CD8-positive, alpha-beta memory T cell (primary cell): ENCODE results near the gene RASA4B. TPM values are rescaled to one million over a fixed set of nuclear protein-coding genes. Genes with fewer than 3 reads are reported as not detected.
A peak's percentile ranks its signal among the peaks of the same experiment; 100 is the strongest.
"Not testable (repeated sequence)": the region's sequence is repeated elsewhere in the genome, so short reads cannot be mapped to it uniquely, and the experiment has no call there.

Experiments used
- CTCF ChIA-PET: fragments of 350-600 bp; sonication (Branson Sonifier 250); formaldehyde crosslinking; loops from one replicate; lab custom pipeline; 2021; ENCODE audit warnings: antibody characterized with exemption; lab: Charles Lee
- POLR2A ChIA-PET: fragments of 350-600 bp; sonication (Branson Sonifier 250); formaldehyde crosslinking; loops from one replicate; lab custom pipeline; 2021; ENCODE audit warnings: antibody characterized with exemption; lab: Charles Lee
- DNase-seq, 5 donors: peaks; one replicate each; pipeline versions ENCODE4 v3.0.0 to v3.0.0-alpha.2; 2020 to 2022; ENCODE audit warnings: mixed read lengths in 1 of 5
- H3K27ac ChIP-seq: one replicate; pipeline ENCODE4 v1.7.0; 2013; ENCODE audit warnings: low read depth, mild to moderate bottlenecking, low read length, moderate library complexity
- H3K27me3 ChIP-seq: 2 replicates; pipeline ENCODE4 v1.7.0; 2013; ENCODE audit warnings: low read length, mild to moderate bottlenecking; ENCODE audit not compliant: insufficient read depth, poor library complexity, severe bottlenecking
- H3K36me3 ChIP-seq: 2 replicates; pipeline ENCODE4 v1.7.0; 2013; ENCODE audit warnings: mild to moderate bottlenecking, low read length, moderate library complexity; ENCODE audit not compliant: insufficient read depth
- H3K4me1 ChIP-seq: 2 replicates; pipeline ENCODE4 v1.7.0; 2013; ENCODE audit warnings: mild to moderate bottlenecking, low read length, moderate library complexity; ENCODE audit not compliant: insufficient read depth
- H3K4me3 ChIP-seq: 2 replicates; pipeline ENCODE4 v1.7.0; 2013; ENCODE audit warnings: mild to moderate bottlenecking, low read length
- H3K9me3 ChIP-seq: 2 replicates; pipeline ENCODE4 v1.7.0; 2013; ENCODE audit warnings: mild to moderate bottlenecking, low read length
- H3K27ac Mint-ChIP-seq, 8 donors: one replicate each; pipeline ENCODE4 v1.8.0; 2020 to 2021; ENCODE audit warnings: mixed read lengths in 8 of 8, mild to moderate bottlenecking in 6 of 8, inconsistent platforms in 3 of 8, moderate library complexity in 3 of 8
- H3K27me3 Mint-ChIP-seq, 2 donors: one replicate each; pipeline ENCODE4 v1.8.0; 2020 to 2021; ENCODE audit warnings: mixed read lengths in 2 of 2, mild to moderate bottlenecking in 1 of 2, moderate library complexity in 1 of 2
- H3K36me3 Mint-ChIP-seq, 3 donors: one replicate each; pipeline ENCODE4 v1.8.0; 2020 to 2021; ENCODE audit warnings: mixed read lengths in 3 of 3, inconsistent platforms in 1 of 3, mild to moderate bottlenecking in 1 of 3
- H3K4me1 Mint-ChIP-seq, 3 donors: one replicate each; pipeline ENCODE4 v1.8.0; 2020 to 2021; ENCODE audit warnings: mixed read lengths in 3 of 3, inconsistent platforms in 1 of 3, mild to moderate bottlenecking in 1 of 3
- H3K4me3 Mint-ChIP-seq, 7 donors: one replicate each; pipeline ENCODE4 v1.8.0; 2020 to 2021; ENCODE audit warnings: mixed read lengths in 7 of 7, mild to moderate bottlenecking in 6 of 7, moderate library complexity in 4 of 7, inconsistent platforms in 2 of 7
- H3K9me3 Mint-ChIP-seq, 5 donors: one replicate each; pipeline ENCODE4 v1.8.0; 2020 to 2022; ENCODE audit warnings: mixed read lengths in 5 of 5, mild to moderate bottlenecking in 3 of 5, moderate library complexity in 2 of 5, inconsistent platforms in 1 of 5
- polyA plus RNA-seq: library from polyadenylated mRNA; unstranded; fragments of 300-500 nt; fragmentation: Illumina TruSeq; gene quantifications from one replicate; pipeline ENCODE4 v1.2.3, GENCODE V29; 2021
- total RNA-seq, 2 experiments: library from RNA; stranded (reverse); gene quantifications; one replicate each; pipeline ENCODE4 v1.2.3, GENCODE V29; 2021

Gene RASA4B
- total and polyA plus RNA-seq, 3 experiments from 2014 or later: 10.8 to 23.9 (median 22.0) TPM

DNA sequence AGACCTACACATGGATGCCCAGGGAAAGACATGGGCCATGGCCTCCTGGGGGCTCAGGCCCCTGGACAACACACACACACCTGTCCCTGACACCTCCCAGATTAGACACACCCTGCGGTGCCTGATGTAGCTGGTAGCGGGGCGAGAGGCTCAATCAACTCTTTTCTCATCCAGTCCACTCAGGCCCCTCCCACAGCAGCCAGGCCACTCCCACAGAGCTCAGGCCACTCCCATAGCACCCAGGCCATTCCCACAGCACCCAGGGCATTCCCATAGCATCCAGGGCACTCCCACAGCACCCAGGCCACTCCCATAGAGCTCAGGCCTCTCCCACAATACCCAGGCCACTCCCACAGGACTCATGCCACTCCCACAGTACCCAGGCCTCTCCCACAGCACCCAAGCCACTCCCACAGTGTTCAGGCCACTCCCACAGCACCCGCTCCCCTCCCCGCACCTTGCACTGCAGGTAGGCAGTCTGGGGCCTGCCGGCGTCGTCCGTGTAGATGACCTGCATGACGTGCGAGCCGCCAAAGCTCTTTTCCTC lies 27.0 kb downstream of the RASA4B start:
- H3K4me1 ChIP-seq, H3K36me3 Mint-ChIP-seq, H3K27me3 Mint-ChIP-seq: not testable (repeated sequence)

GRCh38 chr7:102484317-102484716 lies 33.3 kb downstream of the RASA4B start:
- H3K9me3 Mint-ChIP-seq, H3K36me3 ChIP-seq, H3K27ac ChIP-seq, H3K27me3 Mint-ChIP-seq, H3K4me3 Mint-ChIP-seq, DNase-seq, H3K36me3 Mint-ChIP-seq, H3K27me3 ChIP-seq, CTCF ChIA-PET, H3K27ac Mint-ChIP-seq, H3K4me1 Mint-ChIP-seq, H3K4me1 ChIP-seq, H3K4me3 ChIP-seq, POLR2A ChIA-PET, H3K9me3 ChIP-seq: not testable (repeated sequence)

More for the DNA sequence above, 27.0 kb downstream of the RASA4B start:
- CTCF ChIA-PET, H3K4me1 Mint-ChIP-seq, H3K27ac ChIP-seq, H3K36me3 ChIP-seq, POLR2A ChIA-PET, H3K27me3 ChIP-seq, H3K4me3 Mint-ChIP-seq, H3K4me3 ChIP-seq, H3K9me3 Mint-ChIP-seq, H3K27ac Mint-ChIP-seq, H3K9me3 ChIP-seq: not testable (repeated sequence)
- DNase-seq: peak; percentile 37 to 56 (median 53)

DNA sequence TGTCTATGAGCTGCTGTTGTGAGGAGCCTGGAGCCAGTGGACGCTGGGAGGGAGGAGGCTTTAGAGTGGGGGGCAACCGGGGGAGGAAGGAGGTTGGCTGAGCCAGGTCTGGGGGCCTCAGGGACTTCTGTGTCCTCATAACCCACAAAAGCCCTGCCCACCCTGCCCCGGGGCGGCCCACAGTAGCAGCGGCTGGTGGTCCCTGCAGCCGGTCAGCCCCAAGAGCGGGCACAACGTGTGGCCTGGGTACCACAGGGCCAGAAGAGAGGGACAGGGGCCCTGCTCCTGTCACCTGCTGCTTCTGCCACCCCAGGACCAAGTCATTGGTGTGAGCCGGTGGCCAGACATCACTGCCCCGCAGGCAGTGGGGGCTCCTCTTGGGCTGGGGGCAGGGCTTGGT lies 35.6 kb downstream of the RASA4B start:
- H3K36me3 ChIP-seq, H3K9me3 Mint-ChIP-seq, H3K4me3 ChIP-seq, H3K4me3 Mint-ChIP-seq, H3K27me3 Mint-ChIP-seq, POLR2A ChIA-PET, CTCF ChIA-PET, H3K9me3 ChIP-seq, H3K27me3 ChIP-seq, H3K27ac Mint-ChIP-seq, H3K27ac ChIP-seq, H3K36me3 Mint-ChIP-seq, DNase-seq, H3K4me1 Mint-ChIP-seq, H3K4me1 ChIP-seq: not testable (repeated sequence)

- H3K9me3 Mint-ChIP-seq, H3K4me1 ChIP-seq, H3K9me3 ChIP-seq, H3K36me3 Mint-ChIP-seq, H3K27ac ChIP-seq, H3K4me1 Mint-ChIP-seq, H3K36me3 ChIP-seq, CTCF ChIA-PET, POLR2A ChIA-PET, DNase-seq, H3K27me3 ChIP-seq, H3K4me3 Mint-ChIP-seq, H3K4me3 ChIP-seq, H3K27me3 Mint-ChIP-seq: not testable (repeated sequence)
- H3K27ac Mint-ChIP-seq: peak overlapping the region in 1 of 8 donors; percentile 73
Measured at GRCh38 chr7:102479982-102480637, 37.5 kb downstream of the RASA4B start.

GRCh38 chr7:102479209-102479584 lies 38.4 kb downstream of the RASA4B start:
- H3K4me3 ChIP-seq, H3K9me3 Mint-ChIP-seq, H3K4me1 Mint-ChIP-seq, H3K27ac ChIP-seq, H3K9me3 ChIP-seq, H3K36me3 ChIP-seq, H3K27me3 ChIP-seq, POLR2A ChIA-PET, CTCF ChIA-PET, H3K4me1 ChIP-seq, H3K4me3 Mint-ChIP-seq, H3K36me3 Mint-ChIP-seq, DNase-seq, H3K27me3 Mint-ChIP-seq: not testable (repeated sequence)
- peak overlapping the region in 1 of 8 donors; percentile 92 for H3K27ac Mint-ChIP-seq

GRCh38 chr7:102478314-102479208 lies 39.0 kb downstream of the RASA4B start, which contains the start of gene POLR2J:
Gene POLR2J, minus strand, starts transcription at chr7:102478922. Its CDS starts 62 bp downstream, at chr7:102478860.
- H3K4me3 ChIP-seq, CTCF ChIA-PET: not testable (repeated sequence)

GRCh38 chr7:102474736-102475435 lies 42.7 kb downstream of the RASA4B start:
- peak in 1 of 5 donors; percentile 8 for DNase-seq

More at GRCh38 chr7:102478314-102479208, 39.0 kb downstream of the RASA4B start, which contains the start of gene POLR2J:
- H3K4me1 ChIP-seq, H3K27me3 Mint-ChIP-seq, POLR2A ChIA-PET, H3K27me3 ChIP-seq, H3K36me3 Mint-ChIP-seq, H3K9me3 ChIP-seq, H3K4me1 Mint-ChIP-seq, H3K36me3 ChIP-seq, H3K9me3 Mint-ChIP-seq, H3K27ac ChIP-seq: not testable (repeated sequence)
- peak; percentile 66 to 92 (median 90) for DNase-seq
- H3K4me3 Mint-ChIP-seq: peak within 1 kb of the TSS; percentile 88 to 98 (median 90)
- H3K27ac Mint-ChIP-seq: peak within 1 kb of the TSS; percentile 76 to 92 (median 84)

GRCh38 chr7:102474116-102474515 lies 43.5 kb downstream of the RASA4B start:
- CTCF ChIA-PET, H3K4me1 Mint-ChIP-seq, H3K4me1 ChIP-seq, H3K4me3 ChIP-seq, H3K36me3 ChIP-seq, H3K27me3 ChIP-seq, H3K27ac Mint-ChIP-seq, H3K9me3 Mint-ChIP-seq, H3K4me3 Mint-ChIP-seq, POLR2A ChIA-PET, H3K27me3 Mint-ChIP-seq, H3K27ac ChIP-seq, H3K9me3 ChIP-seq: not testable (repeated sequence)
- peak in 1 of 5 donors; percentile 23 for DNase-seq
- H3K36me3 Mint-ChIP-seq: peaks cover 0 to 32% (median 6%) of the 10 kb centered on the region in 3 donors

More at GRCh38 chr7:102474736-102475435, 42.7 kb downstream of the RASA4B start:
- CTCF ChIA-PET, H3K9me3 ChIP-seq, POLR2A ChIA-PET, H3K27ac Mint-ChIP-seq, H3K36me3 ChIP-seq, H3K27me3 ChIP-seq, H3K4me3 ChIP-seq, H3K4me1 Mint-ChIP-seq, H3K9me3 Mint-ChIP-seq, H3K27ac ChIP-seq, H3K4me3 Mint-ChIP-seq, H3K27me3 Mint-ChIP-seq, H3K4me1 ChIP-seq: not testable (repeated sequence)
- H3K36me3 Mint-ChIP-seq: peaks cover 0 to 32% (median 6%) of the 10 kb centered on the region in 3 donors
